Mammary epithelial cell (primary cell): ENCODE results near the gene HADH.

ENCODE experiments used
- CTCF ChIP-seq, 2 donors: IDR thresholded peaks in 1 of 2; conservative IDR thresholded peaks in 1 of 2; 2 replicates each; pipeline ENCODE4 v1.5.1; 2011 to 2012; ENCODE audit warnings: inconsistent platforms in 2 of 2, low read length in 2 of 2, mild to moderate bottlenecking in 2 of 2, control low read depth in 1 of 2, low read depth in 1 of 2; ENCODE audit not compliant: insufficient read depth in 1 of 2; ENCODE audit errors: extremely low read depth in 1 of 2
- EZH2 ChIP-seq: IDR thresholded peaks from 2 replicates; pipeline ENCODE4 v1.6.1; 2012; ENCODE audit warnings: low read length, inconsistent platforms, borderline replicate concordance

DNA sequence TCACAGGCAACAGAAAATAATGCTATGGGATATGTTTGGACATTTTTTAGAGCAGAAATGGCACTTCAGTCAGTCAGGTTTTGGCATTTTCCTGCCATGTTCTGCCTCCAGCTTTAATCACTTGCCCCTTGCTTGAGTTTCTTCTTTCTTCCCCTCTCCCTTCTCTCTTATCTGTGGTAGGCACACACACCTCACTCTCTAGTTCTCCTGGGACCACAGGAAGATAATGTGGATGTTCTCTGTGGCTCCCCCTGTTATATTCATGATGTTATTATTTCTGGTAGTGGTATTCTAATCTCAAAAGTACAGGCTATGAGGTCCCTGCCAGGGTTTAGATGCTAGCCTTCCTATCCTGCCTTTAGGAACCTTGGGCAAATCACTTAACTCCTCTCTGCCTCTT is 5.2 kb downstream of the HADH start:
- no peak for TF ChIP-seq CTCF (conservative IDR thresholded peaks at IDR 0.05 in 1 of 2, IDR thresholded peaks at IDR 0.05 in 1 of 2; ENCODE audit: extremely low read depth in 1 of 2, insufficient read depth in 1 of 2, low read depth in 1 of 2, low read length in 2 of 2)
- no peak for TF ChIP-seq EZH2
